HFFc6 (cell line): ENCODE data around the gene DNAH3. TPM values are rescaled to one million over a fixed set of nuclear protein-coding genes. Genes with fewer than 3 reads are reported as not detected.
"Not testable (repeated sequence)": the region's sequence is repeated elsewhere in the genome, so short reads cannot be mapped to it uniquely, and the experiment has no call there.

Source experiments
- DNase-seq: peaks from one replicate; pipeline ENCODE4 v3.0.0-alpha.2; 2018
- H3K27ac Mint-ChIP-seq: 2 replicates; pipeline ENCODE4 v1.8.0; 2020; ENCODE audit warnings: mild to moderate bottlenecking, mixed read lengths
- H3K27me3 Mint-ChIP-seq: 2 replicates; pipeline ENCODE4 v1.8.0; 2021; ENCODE audit warnings: mild to moderate bottlenecking, moderate library complexity, mixed read lengths; ENCODE audit not compliant: insufficient read depth
- H3K36me3 Mint-ChIP-seq: 2 replicates; pipeline ENCODE4 v1.8.0; 2021; ENCODE audit warnings: low read depth, mixed read lengths
- H3K4me1 Mint-ChIP-seq: 2 replicates; pipeline ENCODE4 v1.8.0; 2020; ENCODE audit warnings: low read depth, mixed read lengths
- H3K4me3 Mint-ChIP-seq: 2 replicates; pipeline ENCODE4 v1.8.0; 2020; ENCODE audit warnings: mild to moderate bottlenecking, moderate library complexity, mixed read lengths
- H3K9me3 Mint-ChIP-seq: 2 replicates; pipeline ENCODE4 v1.8.0; 2020; ENCODE audit warnings: mild to moderate bottlenecking, mixed read lengths
- CTCF ChIP-seq: fragments of 200-600 bp; sonication (generic); IDR thresholded peaks from 2 replicates; pipeline ENCODE4 v1.5.0; 2021; ENCODE audit warnings: antibody characterized with exemption, mild to moderate bottlenecking
- total RNA-seq, 6 experiments: library from RNA; stranded (reverse); fragmentation: NEBNext Ultra II Directional; extraction: Animal tissue kit (Norgen Biotek cat#: 25700); gene quantifications; 2 replicates in 1 of 6; 3 replicates in 5 of 6; pipeline ENCODE4 v1.2.3, GENCODE V29; 2021

DNAH3 gene
- total RNA-seq, 6 experiments from 2014 or later, result not detected

GRCh38 chr16:21179126-21179982 is 28.7 kb upstream of the DNAH3 start:
- no peak overlapping the region for H3K4me3 Mint-ChIP-seq
- TF ChIP-seq CTCF, result no peak
- H3K27me3 Mint-ChIP-seq, result no peaks in the 10 kb centered on the region
- H3K36me3 Mint-ChIP-seq, result peaks cover 54% of the 10 kb centered on the region
- DNase-seq, result no peak
- H3K27ac Mint-ChIP-seq, result no peak overlapping the region
- H3K4me1 Mint-ChIP-seq, result peaks cover 4% of the 10 kb centered on the region; the same call in 1 of the 2 replicates
- H3K9me3 Mint-ChIP-seq, result no peaks in the 10 kb centered on the region

- DNase-seq, result no peak
- no peak for TF ChIP-seq CTCF
- peaks cover 4% of the 10 kb centered on the region; the same call in 1 of the 2 replicates for H3K4me1 Mint-ChIP-seq
- peaks cover 35% of the 10 kb centered on the region for H3K36me3 Mint-ChIP-seq
- H3K9me3 Mint-ChIP-seq, result no peaks in the 10 kb centered on the region
- no peaks in the 10 kb centered on the region for H3K27me3 Mint-ChIP-seq
- no peak overlapping the region for H3K4me3 Mint-ChIP-seq
- H3K27ac Mint-ChIP-seq, result no peak overlapping the region
Measured at GRCh38 chr16:21175397-21175796, 24.8 kb upstream of the DNAH3 start.

- Mint-ChIP-seq H3K27me3 (no peaks in the 10 kb centered on the region; the same call in 1 of the 2 replicates), H3K27ac (no peak overlapping the region), H3K4me1 (peaks cover 18% of the 10 kb centered on the region), H3K4me3 (no peak overlapping the region), H3K9me3 (no peaks in the 10 kb centered on the region), H3K36me3 (peaks cover 20% of the 10 kb centered on the region)
- no peak for TF ChIP-seq CTCF
- DNase-seq, result no peak
Measured at GRCh38 chr16:21172650-21173049, 22.0 kb upstream of the DNAH3 start.

GRCh38 chr16:21170116-21170515 is 19.5 kb upstream of the DNAH3 start:
- H3K27ac Mint-ChIP-seq, DNase-seq, H3K9me3 Mint-ChIP-seq, H3K4me3 Mint-ChIP-seq, H3K27me3 Mint-ChIP-seq: not testable (repeated sequence)
- peaks cover 27% of the 10 kb centered on the region for H3K4me1 Mint-ChIP-seq
- H3K36me3 Mint-ChIP-seq, result peaks cover 20% of the 10 kb centered on the region

GRCh38 chr16:21169249-21169981 is 18.8 kb upstream of the DNAH3 start:
- no peak overlapping the region for H3K27ac Mint-ChIP-seq
- DNase-seq, result peak; percentile 32
- no peaks in the 10 kb centered on the region for H3K9me3 Mint-ChIP-seq
- H3K4me3 Mint-ChIP-seq, result no peak overlapping the region
- peaks cover 2% of the 10 kb centered on the region; the same call in 1 of the 2 replicates for H3K27me3 Mint-ChIP-seq
- peaks cover 27% of the 10 kb centered on the region for H3K36me3 Mint-ChIP-seq
- no peak for TF ChIP-seq CTCF
- H3K4me1 Mint-ChIP-seq, result peaks cover 27% of the 10 kb centered on the region
